NT2/D1 (cell line): ENCODE measurements around the gene U2AF2.

Experiments
- DNase-seq: peaks from one replicate; pipeline ENCODE4 v3.0.0-alpha.2; 2011; ENCODE audit warnings: low read depth, low spot score
- H3K27me3 ChIP-seq: 2 replicates; pipeline ENCODE4 v1.6.0; 2011; ENCODE audit warnings: mild to moderate bottlenecking; ENCODE audit not compliant: insufficient read length, insufficient read depth
- H3K36me3 ChIP-seq: 2 replicates; pipeline ENCODE4 v1.6.1; 2011; ENCODE audit warnings: mild to moderate bottlenecking, low read length, mixed read lengths; ENCODE audit not compliant: insufficient read depth, insufficient read length
- H3K4me1 ChIP-seq: 2 replicates; pipeline ENCODE4 v1.5.1; 2011; ENCODE audit not compliant: insufficient read depth, insufficient read length
- H3K4me3 ChIP-seq: 2 replicates; pipeline ENCODE4 v1.5.1; 2011; ENCODE audit warnings: low read depth; ENCODE audit not compliant: insufficient read length
- H3K9ac ChIP-seq: 2 replicates; pipeline ENCODE4 v1.6.0; 2011; ENCODE audit warnings: low read depth; ENCODE audit not compliant: insufficient read length
- H3K9me3 ChIP-seq: 2 replicates; pipeline ENCODE4 v1.5.1; 2011; ENCODE audit warnings: mild to moderate bottlenecking, low read length; ENCODE audit not compliant: insufficient read depth
- SUZ12 ChIP-seq: IDR thresholded peaks from 2 replicates; pipeline ENCODE4 v1.6.1; 2011; ENCODE audit not compliant: insufficient read length, insufficient read depth; ENCODE audit errors: extremely low read depth
- YY1 ChIP-seq: IDR thresholded peaks from 2 replicates; pipeline ENCODE4 v1.6.1; 2011; ENCODE audit not compliant: insufficient read length, insufficient read depth
- ZNF274 ChIP-seq: IDR thresholded peaks from 2 replicates; pipeline ENCODE4 v1.6.1; 2011; ENCODE audit warnings: mild to moderate bottlenecking, low read depth, low read length

Gene U2AF2

DNA sequence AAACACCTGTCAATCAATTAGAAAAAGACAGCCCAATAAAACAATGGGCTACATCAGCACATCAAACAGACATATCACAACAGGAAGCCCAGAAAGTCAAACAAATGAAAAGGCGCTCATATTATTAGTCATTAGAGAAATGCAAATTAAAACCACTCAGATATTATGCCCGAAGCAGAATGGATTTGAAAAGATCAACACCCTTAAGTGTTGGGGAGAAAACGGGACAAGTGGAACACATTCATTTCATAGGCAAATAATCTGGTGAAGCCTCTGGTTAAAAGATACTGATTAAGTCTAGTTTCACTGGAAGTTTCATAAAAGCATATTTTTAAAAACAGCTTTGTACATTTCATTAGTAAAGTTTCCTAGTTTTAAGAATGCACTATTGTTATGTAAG is 66.0 kb downstream of the U2AF2 start:
- no peak for DNase-seq
- H3K4me1 ChIP-seq: no peaks in the 10 kb centered on the region
- H3K9me3 ChIP-seq: peaks cover 15% of the 10 kb centered on the region; the same call in 1 of the 2 replicates
- H3K36me3 ChIP-seq: no peaks in the 10 kb centered on the region
- no peak overlapping the region for H3K9ac ChIP-seq
- TF ChIP-seq SUZ12 (no peak), ZNF274 (no peak), YY1 (no peak)
- H3K27me3 ChIP-seq: no peaks in the 10 kb centered on the region
- no peak overlapping the region for H3K4me3 ChIP-seq

DNA sequence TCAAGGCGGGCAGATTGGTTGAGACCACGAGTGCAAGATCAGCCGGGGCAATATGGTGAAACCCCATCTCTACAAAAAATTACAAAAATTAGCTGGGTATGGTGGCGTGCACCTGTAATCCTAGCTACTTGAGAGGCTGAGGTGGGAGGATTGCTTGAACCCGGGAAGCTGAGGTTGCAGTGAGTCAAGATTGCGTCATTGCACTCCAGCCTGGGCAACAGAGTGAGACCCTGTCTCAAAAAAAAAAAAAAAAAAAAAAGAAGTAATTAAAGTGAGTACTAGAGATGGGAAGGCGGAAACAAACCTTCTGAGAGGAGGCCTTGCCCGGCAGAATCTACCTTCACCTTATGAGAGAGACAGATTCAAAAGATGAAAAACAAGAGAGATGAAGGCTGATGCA is 68.7 kb downstream of the U2AF2 start:
- TF ChIP-seq ZNF274 (no peak), SUZ12 (no peak), YY1 (no peak)
- H3K27me3 ChIP-seq: no peaks in the 10 kb centered on the region
- DNase-seq: no peak
- no peak overlapping the region for H3K4me3 ChIP-seq
- no peaks in the 10 kb centered on the region for H3K4me1 ChIP-seq
- no peak overlapping the region for H3K9ac ChIP-seq
- no peaks in the 10 kb centered on the region for H3K36me3 ChIP-seq
- peaks cover 15% of the 10 kb centered on the region; the same call in 1 of the 2 replicates for H3K9me3 ChIP-seq
